GM12878 (cell line): ENCODE results near the gene ARL14EPL. TPM values are rescaled to one million over a fixed set of nuclear protein-coding genes. Genes with fewer than 3 reads are reported as not detected.

ENCODE experiments used
- ATAC-seq: fragments of 200-7000 bp; cut with Tn5 transposase; 3 replicates; pipeline ENCODE4 v1.9.1; 2020; ENCODE audit warnings: mild to moderate bottlenecking, moderate library complexity
- BruUV-seq: library from RNA; stranded (reverse); fragments of 400-500 nt; replicated peaks from 2 replicates; lab custom pipeline; 2021; lab: Mats Ljungman, UMichigan
- CTCF ChIA-PET: fragments of 300-600 bp; sonication (Branson Sonifier 250); formaldehyde crosslinking; extraction: SDS; loops from one replicate; lab custom pipeline; 2021; ENCODE audit warnings: inconsistent platforms; lab: Yijun Ruan, JAX
- POLR2A ChIA-PET: fragments of 350-600 bp; formaldehyde crosslinking; extraction: SDS; loops from one replicate; lab custom pipeline; 2021; ENCODE audit warnings: inconsistent platforms; lab: Charles Lee
- RAD21 ChIA-PET: fragments of 300-600 bp; sonication (Branson Sonifier 250); formaldehyde crosslinking; loops from one replicate; lab custom pipeline; 2023; ENCODE audit warnings: antibody characterized with exemption; ENCODE audit not compliant: unreplicated experiment; lab: Charles Lee
- SMC1A ChIA-PET: fragments of 300-600 bp; sonication (Branson Sonifier 250); formaldehyde crosslinking; loops from one replicate; lab custom pipeline; 2023; ENCODE audit not compliant: unreplicated experiment, uncharacterized antibody; lab: Charles Lee
- DNase-seq: peaks from one replicate; pipeline ENCODE4 v3.0.0-alpha.2; 2011; ENCODE audit warnings: low read depth, low spot score
- FAIRE-seq: peaks from 3 replicates; lab custom pipeline; 2011; peaks lifted over from hg19 to GRCh38; lab: Jason Lieb, UNC
- H2AFZ ChIP-seq: 2 replicates; pipeline ENCODE4 v1.6.0; 2011; ENCODE audit warnings: low read depth, low read length, control low read depth; ENCODE audit not compliant: control insufficient read depth
- H3K27ac ChIP-seq: 2 replicates; pipeline ENCODE4 v1.5.1; 2011; ENCODE audit warnings: control low read depth; ENCODE audit not compliant: control insufficient read depth, insufficient read depth
- H3K27me3 ChIP-seq, 2 experiments: replicated peaks in 1 of 2; 2 replicates each; pipeline versions ENCODE4 v1.6.0 to v1.6.1; 2011; ENCODE audit warnings: low read length in 1 of 2; ENCODE audit not compliant: control insufficient read depth in 2 of 2, insufficient read depth in 2 of 2
- H3K36me3 ChIP-seq, 2 experiments: 2 replicates each; pipeline ENCODE4 v1.5.1; 2011; ENCODE audit warnings: low read length in 1 of 2; ENCODE audit not compliant: control insufficient read depth in 2 of 2, insufficient read depth in 2 of 2
- H3K4me1 ChIP-seq: 2 replicates; pipeline ENCODE4 v1.6.1; 2011; ENCODE audit warnings: mild to moderate bottlenecking, low read length, moderate library complexity, mixed read lengths; ENCODE audit not compliant: control insufficient read depth, insufficient read depth
- H3K4me2 ChIP-seq: 2 replicates; pipeline ENCODE4 v1.6.0; 2011; ENCODE audit warnings: control low read depth; ENCODE audit not compliant: control insufficient read depth, insufficient read depth
- H3K4me3 ChIP-seq: fragments of 200-600 bp; sonication (generic); 2 replicates; pipeline ENCODE4 v1.5.1; 2016
- H3K79me2 ChIP-seq: 2 replicates; pipeline ENCODE4 v1.6.0; 2011; ENCODE audit warnings: low read length; ENCODE audit not compliant: control insufficient read depth, insufficient read depth
- H3K9ac ChIP-seq: 2 replicates; pipeline ENCODE4 v1.8.0; 2011; ENCODE audit warnings: low read length, control low read depth, mixed read lengths; ENCODE audit not compliant: control insufficient read depth, insufficient read depth
- H3K9me3 ChIP-seq: replicated peaks from 3 replicates; pipeline ENCODE4 v1.5.1; 2011; ENCODE audit warnings: mild to moderate bottlenecking, low read length; ENCODE audit not compliant: control insufficient read depth, insufficient read depth
- H4K20me1 ChIP-seq: 2 replicates; pipeline ENCODE4 v1.6.0; 2011; ENCODE audit not compliant: control insufficient read depth, insufficient read depth
- ATF7 ChIP-seq: fragments of 450-650 bp; IDR thresholded peaks from 2 replicates; pipeline ENCODE4 v1.6.1; 2016; ENCODE audit warnings: low read depth, mild to moderate bottlenecking
- BRCA1 ChIP-seq: IDR thresholded peaks from 2 replicates; pipeline ENCODE4 v1.6.1; 2011; ENCODE audit warnings: low read depth, low read length, improper control_type of control experiment
- CBFB ChIP-seq: IDR thresholded peaks from 2 replicates; pipeline ENCODE4 v1.6.1; 2016; ENCODE audit warnings: antibody characterized with exemption, low read depth
- EGR1 ChIP-seq, 2 experiments: IDR thresholded peaks; 1 replicate in 1 of 2; 2 replicates in 1 of 2; pipeline ENCODE4 v1.6.1; 2011 to 2012; ENCODE audit warnings: low read depth in 2 of 2, low read length in 2 of 2, borderline replicate concordance in 1 of 2, mild to moderate bottlenecking in 1 of 2, moderate library complexity in 1 of 2
- FOXM1 ChIP-seq: IDR thresholded peaks from 2 replicates; pipeline ENCODE4 v1.6.1; 2012; ENCODE audit warnings: low read depth, mild to moderate bottlenecking, inconsistent platforms, low read length, moderate library complexity
- IRF5 ChIP-seq: fragments of 450-650 bp; IDR thresholded peaks from 2 replicates; pipeline ENCODE4 v1.6.1; 2017; ENCODE audit warnings: borderline replicate concordance
- NFIC ChIP-seq: IDR thresholded peaks from 2 replicates; pipeline ENCODE4 v1.6.1; 2012; ENCODE audit warnings: low read depth, mild to moderate bottlenecking, inconsistent platforms, low read length, moderate library complexity
- NFYB ChIP-seq: IDR thresholded peaks from 2 replicates; pipeline ENCODE4 v1.6.1; 2011; ENCODE audit warnings: low read depth, mild to moderate bottlenecking, low read length, improper control_type of control experiment, moderate library complexity; ENCODE audit not compliant: insufficient read depth
- NRF1 ChIP-seq: conservative IDR thresholded peaks from 2 replicates; pipeline ENCODE4 v1.6.1; 2011; ENCODE audit warnings: mild to moderate bottlenecking, low read depth, low read length, improper control_type of control experiment
- SMAD1 ChIP-seq: fragments of 450-650 bp; IDR thresholded peaks from 2 replicates; pipeline ENCODE4 v1.6.1; 2018; ENCODE audit warnings: mild to moderate bottlenecking, low read depth; ENCODE audit not compliant: partially characterized antibody
- SMAD5 ChIP-seq: IDR thresholded peaks from 2 replicates; pipeline ENCODE4 v1.6.1; 2016; ENCODE audit warnings: antibody characterized with exemption, low read depth
- SMARCA5 ChIP-seq: fragments of 450-650 bp; IDR thresholded peaks from 2 replicates; pipeline ENCODE4 v1.6.1; 2017; ENCODE audit warnings: mild to moderate bottlenecking
- TAF1 ChIP-seq: IDR thresholded peaks from 2 replicates; pipeline ENCODE4 v1.6.1; 2011; ENCODE audit warnings: mild to moderate bottlenecking, low read depth, low read length, borderline replicate concordance
- USF2 ChIP-seq: IDR thresholded peaks from 2 replicates; pipeline ENCODE4 v1.6.1; 2011; ENCODE audit warnings: low read depth, low read length, improper control_type of control experiment, borderline replicate concordance
- YBX1 ChIP-seq: fragments of 450-650 bp; IDR thresholded peaks from 2 replicates; pipeline ENCODE4 v1.6.1; 2016; ENCODE audit warnings: antibody characterized with exemption
- in situ Hi-C: fragments of 300-500 bp; cut with MboI; formaldehyde crosslinking; loops from 9 replicates; pipeline ENCODE4 v1.14.3; 2018; ENCODE audit warnings: mixed read lengths
- intact Hi-C: fragments of 100-400 bp; cut with micrococcal nuclease; formaldehyde crosslinking; loops from one replicate; pipeline ENCODE4 v1.14.2; 2022; ENCODE audit not compliant: unreplicated experiment
- polyA plus RNA-seq, 11 experiments: library from polyadenylated mRNA; depleted of rRNA in 4 of 11; unstranded in 6 of 11; stranded (reverse) in 5 of 11; fragments of >200 nt; fragmentation: Nextera tagmentation in 4 of 11; fragmentation: Illumina TruSeq in 1 of 11; extraction: Ambion mirVana in 4 of 11; extraction: Trizol in 1 of 11; gene quantifications; 1 replicate in 1 of 11; 2 replicates in 10 of 11; pipeline versions ENCODE4 v1.2.1 to v1.2.3, GENCODE V29; 2011 to 2016; ENCODE audit warnings: inconsistent platforms in 2 of 11, missing spikeins in 2 of 11, low read depth in 1 of 11
- total RNA-seq, 4 experiments: library from RNA; depleted of rRNA in 3 of 4; stranded (reverse); fragments of >200 nt in 3 of 4; fragmentation: Illumina TruSeq in 1 of 4; extraction: Trizol in 1 of 4; gene quantifications; 2 replicates each; pipeline versions ENCODE4 v1.2.1 to v1.2.3, GENCODE V29; 2013 to 2021

Gene ARL14EPL
- total and polyA plus RNA-seq, 10 of the 15 experiments (the other 5 are each of a cell fraction or from before 2014, with no cell fraction given), result 0.08 TPM; not detected in 9

- Histone ChIP-seq H3K79me2 (no peaks in the 10 kb centered on the region), H4K20me1 (no peaks in the 10 kb centered on the region), H3K4me2 (no peak overlapping the region), H3K4me3 (no peak overlapping the region), H3K27me3 (no peaks in the 10 kb centered on the region; a peak in 1 of 4 replicates), H3K27ac (no peak overlapping the region), H3K9me3 (no peaks in the 10 kb centered on the region), H3K36me3 (no peaks in the 10 kb centered on the region), H3K4me1 (no peaks in the 10 kb centered on the region), H2AFZ (no peak overlapping the region), H3K9ac (no peak overlapping the region)
- intact Hi-C loops, result no loop called here
- in situ Hi-C loops, result no loop called here
- BruUV-seq, result no TSS peak
- ChIA-PET SMC1A (no interaction called here), RAD21 (no interaction called here), CTCF (no interaction called here), POLR2A (no interaction called here)
- no peak for FAIRE-seq
- TF ChIP-seq ATF7 (no peak), SMARCA5 (no peak), NRF1 (no peak), TAF1 (no peak), NFYB (no peak), FOXM1 (no peak), SMAD5 (no peak), YBX1 (no peak), BRCA1 (no peak), CBFB (no peak), USF2 (no peak), SMAD1 (no peak), IRF5 (no peak), EGR1 (IDR thresholded peaks at IDR 0.05; ENCODE audit: borderline replicate concordance in 1 of 2, low read depth in 2 of 2, low read length in 2 of 2) (no peak), NFIC (no peak)
- ATAC-seq, result no peak
- no peak for DNase-seq
Observed at GRCh38 chr5:116023619-116024018, 8.7 kb upstream of the ARL14EPL start.
